ENCODE data around the gene ATXN1. TPM values are rescaled to one million over a fixed set of nuclear protein-coding genes. Genes with fewer than 3 reads are reported as not detected.

The ATXN1 gene
- polyA plus RNA-seq, 1 of the 3 experiments (the other 2 are of a cell fraction), result 7.9 TPM

DNA sequence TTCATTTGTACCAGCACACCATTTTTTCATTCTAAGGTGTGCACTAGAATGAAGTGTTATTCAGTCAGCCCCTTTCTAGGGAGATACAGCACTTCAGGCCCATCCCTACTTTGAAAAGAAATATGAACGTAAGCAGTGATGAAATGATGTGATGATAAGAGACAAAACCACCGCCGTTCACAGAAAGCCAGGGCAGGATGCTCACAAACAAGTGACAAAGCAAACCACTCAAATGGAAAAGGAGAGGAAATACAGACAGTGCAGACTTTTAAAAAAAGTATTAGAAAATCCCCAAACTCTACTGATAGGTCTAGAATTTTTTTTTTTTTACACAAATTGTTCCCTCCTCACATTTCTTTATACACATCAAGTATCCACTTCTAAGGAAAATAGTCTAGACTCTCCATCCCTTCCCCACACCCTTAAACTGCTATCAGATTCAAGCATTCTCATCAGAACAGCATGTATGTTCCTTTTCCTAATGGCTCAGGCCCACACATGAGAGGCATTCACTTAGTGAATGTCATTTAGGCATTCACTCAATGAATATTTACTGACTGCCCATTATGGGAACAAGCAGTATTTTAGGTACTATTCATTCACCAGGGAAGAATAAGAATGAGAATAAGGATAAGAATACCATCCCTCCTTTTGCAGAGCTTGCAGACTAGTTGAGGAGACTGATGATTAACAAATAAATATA, 279.4 kb downstream of the ATXN1 start:
- Histone ChIP-seq H3F3A (replicated peaks; ENCODE audit: insufficient read depth) (no peaks in the 10 kb centered on the region), H3K9ac (no peak overlapping the region), H3K4me2 (no peak overlapping the region), H3K79me2 (ENCODE audit: insufficient read depth) (peaks cover 4% of the 10 kb centered on the region; the same call in 1 of the 2 replicates), H3K4me3 (ENCODE audit: low read depth in 2 of 2, low read length in 1 of 2) (no peak overlapping the region), H4K20me1 (ENCODE audit: insufficient read depth) (no peaks in the 10 kb centered on the region), H3K36me3 (replicated peaks in 1 of 2; ENCODE audit: control insufficient read depth in 1 of 2, insufficient read depth in 2 of 2, low read length in 1 of 2) (peaks cover 10 to 50% of the 10 kb centered on the region in 2 experiments), H2AFZ (ENCODE audit: low read depth) (no peak overlapping the region), H3K9me2 (no peaks in the 10 kb centered on the region), H3K4me1 (ENCODE audit: control insufficient read depth in 1 of 2, insufficient read depth in 2 of 2, low read depth in 1 of 2, low read length in 1 of 2) (no peaks in the 10 kb centered on the region), H3K27me3 (ENCODE audit: insufficient read depth) (no peaks in the 10 kb centered on the region), H3K9me3 (no peaks in the 10 kb centered on the region), H3K27ac (ENCODE audit: low read depth in 2 of 2, low read length in 1 of 2) (no peak overlapping the region)
- 88% methylated on average over 3 of the region's 3 CpGs for WGBS (ENCODE audit: low lambda C conversion rate)
- no peak for DNase-seq
- ChIA-PET CTCF (interaction anchor here (1.3 kb wide), 1 partner anchor 75 kb away, joined by 4 read pairs; no protein-coding TSS in a partner anchor), POLR2A (no interaction called here)
- TF ChIP-seq JUND (IDR thresholded peaks at IDR 0.05) (no peak), GABPA (IDR thresholded peaks at IDR 0.05; ENCODE audit: low read depth) (no peak), TCF12 (IDR thresholded peaks at IDR 0.05) (no peak), CHD2 (IDR thresholded peaks at IDR 0.05; ENCODE audit: low read length, partially characterized antibody) (no peak), SIN3A (IDR thresholded peaks at IDR 0.05; ENCODE audit: borderline replicate concordance, low read depth, low read length) (no peak), TAF1 (IDR thresholded peaks at IDR 0.05; ENCODE audit: borderline replicate concordance, low read depth, low read length) (no peak), FOSL2 (IDR thresholded peaks at IDR 0.05; ENCODE audit: borderline replicate concordance, low read depth) (no peak), EP300 (IDR thresholded peaks at IDR 0.05; ENCODE audit: borderline replicate concordance in 1 of 2, low read depth in 1 of 2, low read length in 1 of 2) (no peak), RXRA (IDR thresholded peaks at IDR 0.05; ENCODE audit: borderline replicate concordance, low read depth) (no peak), NRF1 (IDR thresholded peaks at IDR 0.05; ENCODE audit: low read depth, low read length) (no peak)
- TF ChIP-seq, protein P1, sequence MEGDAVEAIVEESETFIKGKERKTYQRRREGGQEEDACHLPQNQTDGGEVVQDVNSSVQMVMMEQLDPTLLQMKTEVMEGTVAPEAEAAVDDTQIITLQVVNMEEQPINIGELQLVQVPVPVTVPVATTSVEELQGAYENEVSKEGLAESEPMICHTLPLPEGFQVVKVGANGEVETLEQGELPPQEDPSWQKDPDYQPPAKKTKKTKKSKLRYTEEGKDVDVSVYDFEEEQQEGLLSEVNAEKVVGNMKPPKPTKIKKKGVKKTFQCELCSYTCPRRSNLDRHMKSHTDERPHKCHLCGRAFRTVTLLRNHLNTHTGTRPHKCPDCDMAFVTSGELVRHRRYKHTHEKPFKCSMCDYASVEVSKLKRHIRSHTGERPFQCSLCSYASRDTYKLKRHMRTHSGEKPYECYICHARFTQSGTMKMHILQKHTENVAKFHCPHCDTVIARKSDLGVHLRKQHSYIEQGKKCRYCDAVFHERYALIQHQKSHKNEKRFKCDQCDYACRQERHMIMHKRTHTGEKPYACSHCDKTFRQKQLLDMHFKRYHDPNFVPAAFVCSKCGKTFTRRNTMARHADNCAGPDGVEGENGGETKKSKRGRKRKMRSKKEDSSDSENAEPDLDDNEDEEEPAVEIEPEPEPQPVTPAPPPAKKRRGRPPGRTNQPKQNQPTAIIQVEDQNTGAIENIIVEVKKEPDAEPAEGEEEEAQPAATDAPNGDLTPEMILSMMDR (IDR thresholded peaks at IDR 0.05), result no peak

DNA sequence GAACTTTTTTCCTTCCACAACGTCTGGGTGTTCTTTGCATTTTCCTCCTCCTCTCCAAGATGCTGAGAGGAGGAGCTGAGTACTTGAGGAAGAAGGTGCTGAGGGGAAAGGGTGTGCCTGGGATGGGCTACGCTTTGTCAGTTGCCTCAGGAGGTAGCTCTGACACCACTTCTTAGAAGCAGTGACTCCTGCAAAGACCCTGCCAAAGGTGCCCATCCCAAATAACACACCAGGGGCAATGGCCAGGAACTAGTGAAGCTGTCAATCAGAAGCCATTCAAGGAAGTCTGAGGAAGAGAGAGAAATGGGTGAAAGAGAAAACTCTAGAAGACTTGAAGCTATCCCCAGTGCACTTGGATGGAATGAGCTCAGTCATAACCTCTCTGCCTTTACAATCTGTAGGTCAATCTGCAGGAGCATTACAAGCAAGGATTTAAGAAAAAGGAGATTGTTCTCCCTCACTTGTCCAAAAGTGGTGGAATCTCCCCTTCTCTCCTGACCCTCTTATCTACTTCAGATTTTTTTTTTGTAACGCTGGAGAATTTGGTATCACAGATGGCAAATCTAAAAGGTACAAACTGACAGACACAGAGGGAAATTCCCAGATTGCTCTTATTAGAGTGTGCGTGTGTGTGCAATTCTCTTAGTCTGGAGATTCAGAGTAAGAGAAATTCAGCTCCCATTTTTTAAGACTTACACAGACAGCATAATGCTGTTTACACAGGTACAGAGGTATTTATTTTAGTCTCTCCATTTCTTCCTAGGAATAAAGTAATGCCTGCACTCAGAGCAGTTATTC, 280.3 kb downstream of the ATXN1 start:
- ChIA-PET CTCF (interaction anchor here (1.3 kb wide), 1 partner anchor 74 kb away, joined by 4 read pairs; no protein-coding TSS in a partner anchor), POLR2A (interaction anchor here (0.7 kb wide), 1 partner anchor 80 kb away, joined by 4 read pairs; no protein-coding TSS in a partner anchor)
- H3F3A ChIP-seq (replicated peaks; ENCODE audit: insufficient read depth), result no peaks in the 10 kb centered on the region
- H3K4me1 ChIP-seq (ENCODE audit: control insufficient read depth in 1 of 2, insufficient read depth in 2 of 2, low read depth in 1 of 2, low read length in 1 of 2), result no peaks in the 10 kb centered on the region
- H3K27me3 ChIP-seq (ENCODE audit: insufficient read depth), result no peaks in the 10 kb centered on the region
- H3K79me2 ChIP-seq (ENCODE audit: insufficient read depth), result peaks cover 4% of the 10 kb centered on the region; the same call in 1 of the 2 replicates
- peaks cover 10 to 44% of the 10 kb centered on the region in 2 experiments for H3K36me3 ChIP-seq (replicated peaks in 1 of 2; ENCODE audit: control insufficient read depth in 1 of 2, insufficient read depth in 2 of 2, low read length in 1 of 2)
- no peak for DNase-seq
- no peaks in the 10 kb centered on the region for H3K9me3 ChIP-seq
- TF ChIP-seq RFX5 (IDR thresholded peaks at IDR 0.05; ENCODE audit: low read length) (no peak), NFIC (IDR thresholded peaks at IDR 0.05; ENCODE audit: borderline replicate concordance) (no peak), NRF1 (IDR thresholded peaks at IDR 0.05; ENCODE audit: low read depth, low read length) (no peak), GATA2 (CRISPR knock-in tag; IDR thresholded peaks at IDR 0.05) (no peak), MEF2A (IDR thresholded peaks at IDR 0.05; ENCODE audit: borderline replicate concordance, low read depth) (no peak), POLR2AphosphoS5 (IDR thresholded peaks at IDR 0.05; ENCODE audit: low read depth, low read length) (no peak), YY1 (IDR thresholded peaks at IDR 0.05; ENCODE audit: low read depth) (no peak), TEAD4 (IDR thresholded peaks at IDR 0.05; ENCODE audit: borderline replicate concordance, insufficient read depth) (no peak)
- TF ChIP-seq, protein P2, sequence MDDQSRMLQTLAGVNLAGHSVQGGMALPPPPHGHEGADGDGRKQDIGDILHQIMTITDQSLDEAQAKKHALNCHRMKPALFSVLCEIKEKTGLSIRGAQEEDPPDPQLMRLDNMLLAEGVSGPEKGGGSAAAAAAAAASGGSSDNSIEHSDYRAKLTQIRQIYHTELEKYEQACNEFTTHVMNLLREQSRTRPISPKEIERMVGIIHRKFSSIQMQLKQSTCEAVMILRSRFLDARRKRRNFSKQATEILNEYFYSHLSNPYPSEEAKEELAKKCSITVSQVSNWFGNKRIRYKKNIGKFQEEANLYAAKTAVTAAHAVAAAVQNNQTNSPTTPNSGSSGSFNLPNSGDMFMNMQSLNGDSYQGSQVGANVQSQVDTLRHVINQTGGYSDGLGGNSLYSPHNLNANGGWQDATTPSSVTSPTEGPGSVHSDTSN (IDR thresholded peaks at IDR 0.05), result no peak
- TF ChIP-seq, protein P3, sequence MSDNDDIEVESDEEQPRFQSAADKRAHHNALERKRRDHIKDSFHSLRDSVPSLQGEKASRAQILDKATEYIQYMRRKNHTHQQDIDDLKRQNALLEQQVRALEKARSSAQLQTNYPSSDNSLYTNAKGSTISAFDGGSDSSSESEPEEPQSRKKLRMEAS (IDR thresholded peaks at IDR 0.05; ENCODE audit: low read depth), result no peak
- TF ChIP-seq, protein P4, sequence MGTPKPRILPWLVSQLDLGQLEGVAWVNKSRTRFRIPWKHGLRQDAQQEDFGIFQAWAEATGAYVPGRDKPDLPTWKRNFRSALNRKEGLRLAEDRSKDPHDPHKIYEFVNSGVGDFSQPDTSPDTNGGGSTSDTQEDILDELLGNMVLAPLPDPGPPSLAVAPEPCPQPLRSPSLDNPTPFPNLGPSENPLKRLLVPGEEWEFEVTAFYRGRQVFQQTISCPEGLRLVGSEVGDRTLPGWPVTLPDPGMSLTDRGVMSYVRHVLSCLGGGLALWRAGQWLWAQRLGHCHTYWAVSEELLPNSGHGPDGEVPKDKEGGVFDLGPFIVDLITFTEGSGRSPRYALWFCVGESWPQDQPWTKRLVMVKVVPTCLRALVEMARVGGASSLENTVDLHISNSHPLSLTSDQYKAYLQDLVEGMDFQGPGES (IDR thresholded peaks at IDR 0.05; ENCODE audit: low read depth, low read length), result no peak
- H3K4me3 ChIP-seq (ENCODE audit: low read depth in 2 of 2, low read length in 1 of 2), result no peak overlapping the region
- no peak overlapping the region for H3K27ac ChIP-seq (ENCODE audit: low read depth in 2 of 2, low read length in 1 of 2)
- no peak overlapping the region for H3K9ac ChIP-seq
- H2AFZ ChIP-seq (ENCODE audit: low read depth), result no peak overlapping the region
- WGBS (ENCODE audit: low lambda C conversion rate), result 66% methylated on average over 4 of the region's 4 CpGs
- H4K20me1 ChIP-seq (ENCODE audit: insufficient read depth), result no peaks in the 10 kb centered on the region
- H3K4me2 ChIP-seq, result no peak overlapping the region
- no peaks in the 10 kb centered on the region for H3K9me2 ChIP-seq

Measured in SK-N-SH (cell line).